ENCODE results near the gene KLKB1. TPM values are rescaled to one million over a fixed set of nuclear protein-coding genes. Genes with fewer than 3 reads are reported as not detected.
"Not testable (repeated sequence)": the region's sequence is repeated elsewhere in the genome, so short reads cannot be mapped to it uniquely, and the experiment has no call there.

KLKB1 gene
- total and polyA plus RNA-seq, 2 donors (not counting 3 experiments of a cell fraction or from before 2014, with no cell fraction given), result not detected

GRCh38 chr4:186244835-186245234 is 17.5 kb downstream of the KLKB1 start:
- Histone ChIP-seq H3K27ac (ENCODE audit: insufficient read depth, low read depth, low read length) (no peak overlapping the region), H3K4me2 (ENCODE audit: insufficient read depth, low read length) (no peak overlapping the region), H3K79me2 (ENCODE audit: control insufficient read depth, insufficient read depth, low read length) (no peaks in the 10 kb centered on the region), H3K27me3 (ENCODE audit: control insufficient read depth in 2 of 2, insufficient read depth in 2 of 2, low read length in 2 of 2) (no peaks in the 10 kb centered on the region), H4K20me1 (replicated peaks; ENCODE audit: control insufficient read depth, extremely low read depth, insufficient read depth, low read length) (no peaks in the 10 kb centered on the region), H3K4me3 (replicated peaks in 1 of 3; ENCODE audit: insufficient read depth in 1 of 3, low read depth in 1 of 3, low read length in 3 of 3) (no peak overlapping the region), H3K36me3 (ENCODE audit: control insufficient read depth in 2 of 2, extremely low read depth in 1 of 2, insufficient read depth in 2 of 2, low read length in 2 of 2) (no peaks in the 10 kb centered on the region), H2AFZ (ENCODE audit: low read depth, low read length) (no peak overlapping the region), H3K9me3 (replicated peaks; ENCODE audit: control insufficient read depth, insufficient read depth, low read length) (no peaks in the 10 kb centered on the region), H3K9me1 (replicated peaks; ENCODE audit: control insufficient read depth, extremely low read depth, insufficient read depth, low read length) (no peaks in the 10 kb centered on the region), H3K4me1 (ENCODE audit: control insufficient read depth, extremely low read depth, insufficient read depth, low read length) (no peaks in the 10 kb centered on the region), H3K9ac (replicated peaks; ENCODE audit: extremely low read depth, insufficient read depth, low read length) (no peak overlapping the region)
- no TSS peak for BruUV-seq (replicated peaks)
- ChIA-PET POLR2A (no interaction called here), CTCF (no interaction called here)
- FAIRE-seq (no peak), DNase-seq (ENCODE audit: low read depth, low spot score) (no peak)
- intact Hi-C loops (cut with micrococcal nuclease) (no loop called here), dilution Hi-C loops (cut with MboI; ENCODE audit: extremely low pct_ligation_motif_present, low sequenced_read_pairs) (no loop called here)
- TF ChIP-seq GATA2 (IDR thresholded peaks at IDR 0.05; ENCODE audit: insufficient read depth, insufficient read length, low read depth, low read length), result no peak
- no peak for TF ChIP-seq MAX (IDR thresholded peaks at IDR 0.05; ENCODE audit: insufficient read depth, insufficient read length)

GRCh38 chr4:186247062-186247752 is 19.9 kb downstream of the KLKB1 start:
- H3K4me1 ChIP-seq (ENCODE audit: control insufficient read depth, extremely low read depth, insufficient read depth, low read length); intact Hi-C loops (cut with micrococcal nuclease); H3K4me2 ChIP-seq (ENCODE audit: insufficient read depth, low read length); H3K27me3 ChIP-seq (ENCODE audit: control insufficient read depth in 2 of 2, insufficient read depth in 2 of 2, low read length in 2 of 2); CTCF ChIA-PET; DNase-seq (ENCODE audit: low read depth, low spot score); H3K9ac ChIP-seq (replicated peaks; ENCODE audit: extremely low read depth, insufficient read depth, low read length); H3K9me1 ChIP-seq (replicated peaks; ENCODE audit: control insufficient read depth, extremely low read depth, insufficient read depth, low read length); H3K27ac ChIP-seq (ENCODE audit: insufficient read depth, low read depth, low read length); POLR2A ChIA-PET; H2AFZ ChIP-seq (ENCODE audit: low read depth, low read length); BruUV-seq (replicated peaks); H4K20me1 ChIP-seq (replicated peaks; ENCODE audit: control insufficient read depth, extremely low read depth, insufficient read depth, low read length); H3K79me2 ChIP-seq (ENCODE audit: control insufficient read depth, insufficient read depth, low read length); H3K4me3 ChIP-seq (replicated peaks in 1 of 3; ENCODE audit: insufficient read depth in 1 of 3, low read depth in 1 of 3, low read length in 3 of 3); FAIRE-seq; H3K9me3 ChIP-seq (replicated peaks; ENCODE audit: control insufficient read depth, insufficient read depth, low read length); H3K36me3 ChIP-seq (ENCODE audit: control insufficient read depth in 2 of 2, extremely low read depth in 1 of 2, insufficient read depth in 2 of 2, low read length in 2 of 2); dilution Hi-C loops (cut with MboI; ENCODE audit: extremely low pct_ligation_motif_present, low sequenced_read_pairs): not testable (repeated sequence)

Measured in endothelial cell of umbilical vein (primary cell).